Panc1 (cell line): ENCODE results near the gene TGFB2.

Experiments
- POLR2AphosphoS5 ChIP-seq: IDR thresholded peaks from 2 replicates; pipeline ENCODE4 v1.6.1; 2012; ENCODE audit warnings: mild to moderate bottlenecking, low read depth, low read length, moderate library complexity
- TF ChIP-seq, protein P1 (sequence below): fragments of 450-650 bp; IDR thresholded peaks from 2 replicates; pipeline ENCODE4 v1.5.1; 2017; ENCODE audit warnings: mild to moderate bottlenecking
- TF ChIP-seq, protein P2 (sequence below), 2 experiments: IDR thresholded peaks; 2 replicates each; pipeline ENCODE4 v1.6.1; 2011 to 2012; ENCODE audit warnings: low read depth in 2 of 2, control low read depth in 1 of 2, low read length in 1 of 2, mild to moderate bottlenecking in 1 of 2, moderate library complexity in 1 of 2; ENCODE audit not compliant: insufficient read depth in 1 of 2

DNA sequence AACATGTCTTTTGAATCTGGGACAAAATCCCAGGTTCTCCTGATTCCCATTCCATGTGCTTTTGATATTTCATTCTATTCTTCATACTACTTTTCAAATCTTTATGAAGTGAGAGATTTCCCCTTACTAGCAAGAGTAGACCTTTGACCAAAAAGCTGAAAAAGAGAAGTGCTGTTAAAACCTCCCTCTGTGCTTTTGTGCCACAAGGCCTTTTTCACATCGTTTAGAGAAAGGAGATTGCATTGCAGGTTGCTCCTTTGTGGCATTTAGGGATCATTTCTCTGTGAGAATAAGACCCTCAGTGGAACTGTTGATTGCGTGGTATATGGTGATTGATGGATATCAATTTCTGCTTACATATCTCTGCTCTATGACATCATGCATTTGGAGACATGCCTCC lies 148.8 kb downstream of the TGFB2 start:
- TF ChIP-seq, protein P1, sequence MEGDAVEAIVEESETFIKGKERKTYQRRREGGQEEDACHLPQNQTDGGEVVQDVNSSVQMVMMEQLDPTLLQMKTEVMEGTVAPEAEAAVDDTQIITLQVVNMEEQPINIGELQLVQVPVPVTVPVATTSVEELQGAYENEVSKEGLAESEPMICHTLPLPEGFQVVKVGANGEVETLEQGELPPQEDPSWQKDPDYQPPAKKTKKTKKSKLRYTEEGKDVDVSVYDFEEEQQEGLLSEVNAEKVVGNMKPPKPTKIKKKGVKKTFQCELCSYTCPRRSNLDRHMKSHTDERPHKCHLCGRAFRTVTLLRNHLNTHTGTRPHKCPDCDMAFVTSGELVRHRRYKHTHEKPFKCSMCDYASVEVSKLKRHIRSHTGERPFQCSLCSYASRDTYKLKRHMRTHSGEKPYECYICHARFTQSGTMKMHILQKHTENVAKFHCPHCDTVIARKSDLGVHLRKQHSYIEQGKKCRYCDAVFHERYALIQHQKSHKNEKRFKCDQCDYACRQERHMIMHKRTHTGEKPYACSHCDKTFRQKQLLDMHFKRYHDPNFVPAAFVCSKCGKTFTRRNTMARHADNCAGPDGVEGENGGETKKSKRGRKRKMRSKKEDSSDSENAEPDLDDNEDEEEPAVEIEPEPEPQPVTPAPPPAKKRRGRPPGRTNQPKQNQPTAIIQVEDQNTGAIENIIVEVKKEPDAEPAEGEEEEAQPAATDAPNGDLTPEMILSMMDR: no peak
- TF ChIP-seq POLR2AphosphoS5: no peak
- TF ChIP-seq, protein P2, sequence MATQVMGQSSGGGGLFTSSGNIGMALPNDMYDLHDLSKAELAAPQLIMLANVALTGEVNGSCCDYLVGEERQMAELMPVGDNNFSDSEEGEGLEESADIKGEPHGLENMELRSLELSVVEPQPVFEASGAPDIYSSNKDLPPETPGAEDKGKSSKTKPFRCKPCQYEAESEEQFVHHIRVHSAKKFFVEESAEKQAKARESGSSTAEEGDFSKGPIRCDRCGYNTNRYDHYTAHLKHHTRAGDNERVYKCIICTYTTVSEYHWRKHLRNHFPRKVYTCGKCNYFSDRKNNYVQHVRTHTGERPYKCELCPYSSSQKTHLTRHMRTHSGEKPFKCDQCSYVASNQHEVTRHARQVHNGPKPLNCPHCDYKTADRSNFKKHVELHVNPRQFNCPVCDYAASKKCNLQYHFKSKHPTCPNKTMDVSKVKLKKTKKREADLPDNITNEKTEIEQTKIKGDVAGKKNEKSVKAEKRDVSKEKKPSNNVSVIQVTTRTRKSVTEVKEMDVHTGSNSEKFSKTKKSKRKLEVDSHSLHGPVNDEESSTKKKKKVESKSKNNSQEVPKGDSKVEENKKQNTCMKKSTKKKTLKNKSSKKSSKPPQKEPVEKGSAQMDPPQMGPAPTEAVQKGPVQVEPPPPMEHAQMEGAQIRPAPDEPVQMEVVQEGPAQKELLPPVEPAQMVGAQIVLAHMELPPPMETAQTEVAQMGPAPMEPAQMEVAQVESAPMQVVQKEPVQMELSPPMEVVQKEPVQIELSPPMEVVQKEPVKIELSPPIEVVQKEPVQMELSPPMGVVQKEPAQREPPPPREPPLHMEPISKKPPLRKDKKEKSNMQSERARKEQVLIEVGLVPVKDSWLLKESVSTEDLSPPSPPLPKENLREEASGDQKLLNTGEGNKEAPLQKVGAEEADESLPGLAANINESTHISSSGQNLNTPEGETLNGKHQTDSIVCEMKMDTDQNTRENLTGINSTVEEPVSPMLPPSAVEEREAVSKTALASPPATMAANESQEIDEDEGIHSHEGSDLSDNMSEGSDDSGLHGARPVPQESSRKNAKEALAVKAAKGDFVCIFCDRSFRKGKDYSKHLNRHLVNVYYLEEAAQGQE (IDR thresholded peaks at IDR 0.05; ENCODE audit: insufficient read depth in 1 of 2, low read depth in 2 of 2, low read length in 1 of 2): no peak
